ENCODE results near the gene CNOT3. TPM values are rescaled to one million over a fixed set of nuclear protein-coding genes. Genes with fewer than 3 reads are reported as not detected.

The CNOT3 gene
- total and polyA plus RNA-seq, 9 of the 15 experiments (the other 6 are each of a cell fraction or from before 2014, with no cell fraction given): 0.27 to 60.4 (median 9.9) TPM

DNA sequence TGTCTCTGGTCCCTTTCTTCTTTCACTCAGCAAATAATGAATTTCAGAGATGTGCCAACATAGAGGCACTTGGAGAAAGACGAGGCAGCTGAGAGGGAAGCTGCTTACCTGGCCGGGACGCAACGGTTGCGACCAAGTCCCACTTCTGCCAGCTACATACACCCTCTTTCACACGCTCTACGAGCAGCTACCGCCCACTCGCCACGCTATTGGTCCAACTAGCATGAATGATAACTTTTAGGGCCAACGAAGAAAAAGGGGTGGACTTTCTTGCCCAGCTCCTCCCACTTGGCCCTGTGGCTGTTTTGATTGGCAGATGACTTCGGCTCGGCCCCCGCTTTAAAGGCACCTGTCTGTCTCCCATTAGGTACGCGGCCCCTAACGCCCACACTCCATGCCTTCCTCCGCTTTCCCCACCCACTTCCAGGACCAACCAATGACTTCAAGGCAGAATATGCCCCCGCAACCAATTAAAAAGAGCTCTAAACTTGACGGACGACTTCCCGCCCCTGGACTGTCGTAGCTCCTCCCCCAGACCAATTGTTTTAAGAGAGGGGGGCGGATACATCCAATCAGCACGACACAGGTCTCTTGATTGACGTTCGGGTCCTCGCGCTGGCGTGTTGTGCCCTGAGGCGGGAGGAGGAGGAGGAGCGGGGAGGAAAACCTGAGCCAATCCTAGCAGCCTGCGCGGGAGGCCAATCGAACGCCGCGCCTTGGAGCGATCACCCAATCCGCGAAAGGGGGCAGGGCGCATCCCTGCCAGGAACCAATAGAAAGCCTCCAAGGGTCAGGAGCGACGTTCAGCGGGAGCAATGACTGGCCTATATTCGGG is 481 bp upstream of the CNOT3 start:
- POLR2A ChIA-PET: interaction anchor here (0.6 to 3.1 kb wide), 20 partner anchors 12 to 985 kb away, joined by 3 to 29 read pairs (median 5); partner anchors contain the start of genes LENG1, LILRB5, MBOAT7 and PRPF31
- intact Hi-C loops (cut with micrococcal nuclease) (loop anchor here (1.0 to 2.0 kb wide), 3 partner anchors 22 to 64 kb away; partner anchors contain the start of genes LENG1, PRPF31, RPS9 and TFPT), in situ Hi-C loops (cut with MboI) (no loop called here)
- peak overlapping the region; percentile 93 for H3K4me3 ChIP-seq
- H3K27me3 ChIP-seq (ENCODE audit: control insufficient read depth in 2 of 2, insufficient read depth in 2 of 2, low read length in 2 of 2): no peaks in the 10 kb centered on the region
- H3K9me1 ChIP-seq (ENCODE audit: control insufficient read depth, insufficient read depth, low read length): peaks cover 16% of the 10 kb centered on the region
- CTCF ChIA-PET (ENCODE audit: low intra/inter-chr PET ratio): no interaction called here
- H3K27ac ChIP-seq (ENCODE audit: extremely low read depth, low read depth, low read length): peak overlapping the region; percentile 97
- H3K4me2 ChIP-seq (ENCODE audit: insufficient read depth, low read length): peak overlapping the region; percentile 100
- H3K79me2 ChIP-seq (ENCODE audit: control insufficient read depth, insufficient read depth, low read length): peaks cover 45% of the 10 kb centered on the region
- no TSS peak for BruUV-seq (replicated peaks)
- peak; percentile 100 for FAIRE-seq
- H2AFZ ChIP-seq (ENCODE audit: low read depth, low read length): peak overlapping the region; percentile 92
- peak; percentile 95 for ATAC-seq
- peaks cover 19% of the 10 kb centered on the region for H4K20me1 ChIP-seq (replicated peaks; ENCODE audit: control insufficient read depth, insufficient read depth, low read length)
- H3K9ac ChIP-seq (ENCODE audit: insufficient read depth in 1 of 2, low read depth in 2 of 2, low read length in 2 of 2): peak overlapping the region; percentile 97
- under 1% methylated on average over 39 of the region's 46 CpGs for WGBS (ENCODE audit: insufficient coverage, low coverage, missing lambda C conversion rate)
- H3K36me3 ChIP-seq (ENCODE audit: control insufficient read depth, insufficient read depth, low read length): peaks cover 34% of the 10 kb centered on the region
- peaks cover 14 to 23% of the 10 kb centered on the region in 2 experiments; a peak in 4 of 5 replicates for H3K4me1 ChIP-seq (replicated peaks in 1 of 2; ENCODE audit: control insufficient read depth in 2 of 2, insufficient read depth in 2 of 2, low read length in 2 of 2)
- no peaks in the 10 kb centered on the region for H3K9me3 ChIP-seq (replicated peaks; ENCODE audit: control insufficient read depth, insufficient read depth, low read depth, low read length)
- DNase-seq (ENCODE audit: extremely low read depth in 1 of 4, low spot score in 3 of 4): peak; percentile 94 to 100 (median 97)
- peak; percentile 100 for TF ChIP-seq NEUROD1 (IDR thresholded peaks at IDR 0.05; ENCODE audit: borderline replicate concordance, low read depth, low read length, partially characterized antibody)
- no peak for TF ChIP-seq ZSCAN29 (IDR thresholded peaks at IDR 0.05)
- TF ChIP-seq, protein P1, sequence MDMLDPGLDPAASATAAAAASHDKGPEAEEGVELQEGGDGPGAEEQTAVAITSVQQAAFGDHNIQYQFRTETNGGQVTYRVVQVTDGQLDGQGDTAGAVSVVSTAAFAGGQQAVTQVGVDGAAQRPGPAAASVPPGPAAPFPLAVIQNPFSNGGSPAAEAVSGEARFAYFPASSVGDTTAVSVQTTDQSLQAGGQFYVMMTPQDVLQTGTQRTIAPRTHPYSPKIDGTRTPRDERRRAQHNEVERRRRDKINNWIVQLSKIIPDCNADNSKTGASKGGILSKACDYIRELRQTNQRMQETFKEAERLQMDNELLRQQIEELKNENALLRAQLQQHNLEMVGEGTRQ (CRISPR knock-in tag; IDR thresholded peaks at IDR 0.05): no peak
- peak in 1 of 3 experiments; percentile 7; a peak in 1 of 6 replicates for TF ChIP-seq CTCF (IDR thresholded peaks at IDR 0.05 in 2 of 3, conservative IDR thresholded peaks at IDR 0.05 in 1 of 3; ENCODE audit: insufficient read depth in 2 of 3, low read depth in 1 of 3, low read length in 3 of 3)
- peak; percentile 52; the same call in 1 of the 2 replicates for TF ChIP-seq PHF8 (IDR thresholded peaks at IDR 0.05; ENCODE audit: borderline replicate concordance, low read length)
- TF ChIP-seq EGR1 (conservative IDR thresholded peaks at IDR 0.05): peak; percentile 99
- TF ChIP-seq C11orf30 (IDR thresholded peaks at IDR 0.05; ENCODE audit: low read depth): 0 out of 2 replicates have a peak, but pooled peaks have one; percentile 69
- no peak for TF ChIP-seq ILF3 (IDR thresholded peaks at IDR 0.05; ENCODE audit: borderline replicate concordance)
- TF ChIP-seq SFPQ (IDR thresholded peaks at IDR 0.05; ENCODE audit: low read depth, low read length): no peak
- TF ChIP-seq, protein P2, sequence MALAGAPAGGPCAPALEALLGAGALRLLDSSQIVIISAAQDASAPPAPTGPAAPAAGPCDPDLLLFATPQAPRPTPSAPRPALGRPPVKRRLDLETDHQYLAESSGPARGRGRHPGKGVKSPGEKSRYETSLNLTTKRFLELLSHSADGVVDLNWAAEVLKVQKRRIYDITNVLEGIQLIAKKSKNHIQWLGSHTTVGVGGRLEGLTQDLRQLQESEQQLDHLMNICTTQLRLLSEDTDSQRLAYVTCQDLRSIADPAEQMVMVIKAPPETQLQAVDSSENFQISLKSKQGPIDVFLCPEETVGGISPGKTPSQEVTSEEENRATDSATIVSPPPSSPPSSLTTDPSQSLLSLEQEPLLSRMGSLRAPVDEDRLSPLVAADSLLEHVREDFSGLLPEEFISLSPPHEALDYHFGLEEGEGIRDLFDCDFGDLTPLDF (CRISPR knock-in tag; IDR thresholded peaks at IDR 0.05): peak; percentile 72; the same call in 1 of the 2 replicates
- 0 out of 2 replicates have a peak, but pooled peaks have one; percentile 35 for TF ChIP-seq RUNX1 (IDR thresholded peaks at IDR 0.05; ENCODE audit: low read depth)
- 0 out of 4 replicates have a peak, but pooled peaks of 1 of the 2 experiments have one; percentile 62 for TF ChIP-seq HDAC1 (IDR thresholded peaks at IDR 0.05)

Data from K562 (cell line).